Neural cell (in vitro differentiated cells): ENCODE results near the gene MSH4. TPM values are rescaled to one million over a fixed set of nuclear protein-coding genes. Genes with fewer than 3 reads are reported as not detected.
"Not testable (repeated sequence)": the region's sequence is repeated elsewhere in the genome, so short reads cannot be mapped to it uniquely, and the experiment has no call there.

ENCODE experiments used
- H2AFZ ChIP-seq: fragments of 200-600, 300-800 bp; sonication (generic), shearing (Covaris generic); 2 replicates; pipeline ENCODE4 v1.6.0; 2014; ENCODE audit warnings: low read depth, mild to moderate bottlenecking, antibody characterized with exemption, low read length, moderate library complexity
- H3F3A ChIP-seq: fragments of 200-600 bp; shearing (Covaris generic); 2 replicates; pipeline ENCODE4 v1.6.1; 2016; ENCODE audit warnings: mild to moderate bottlenecking, moderate library complexity, mixed read lengths, antibody characterized with exemption, low read length; ENCODE audit not compliant: insufficient read depth, poor library complexity, severe bottlenecking
- H3K27ac ChIP-seq: fragments of 200-600, 300-800 bp; sonication (generic), shearing (Covaris generic); 2 replicates; pipeline ENCODE4 v1.5.1; 2014; ENCODE audit warnings: mild to moderate bottlenecking, low read length, moderate library complexity
- H3K27me3 ChIP-seq: fragments of 300-800, 200-600 bp; sonication (generic), shearing (Covaris generic); 2 replicates; pipeline ENCODE4 v1.6.0; 2014; ENCODE audit warnings: mild to moderate bottlenecking, low read depth, low read length, moderate library complexity; ENCODE audit not compliant: insufficient read depth
- H3K36me3 ChIP-seq: fragments of 300-800, 200-600 bp; sonication (generic), shearing (Covaris generic); 2 replicates; pipeline ENCODE4 v1.5.1; 2014; ENCODE audit warnings: mild to moderate bottlenecking, antibody characterized with exemption, low read length, moderate library complexity; ENCODE audit not compliant: insufficient read depth
- H3K4me2 ChIP-seq: fragments of 300-800, 200-600 bp; sonication (generic), shearing (Covaris generic); 2 replicates; pipeline ENCODE4 v1.6.0; 2014; ENCODE audit warnings: mild to moderate bottlenecking, low read length
- H3K4me3 ChIP-seq: fragments of 300-800, 200-600 bp; sonication (generic), shearing (Covaris generic); 2 replicates; pipeline ENCODE4 v1.5.1; 2014; ENCODE audit warnings: mild to moderate bottlenecking, low read length, moderate library complexity
- H3K79me2 ChIP-seq: fragments of 200-600 bp; shearing (Covaris generic); replicated peaks from 2 replicates; pipeline ENCODE4 v1.6.0; 2014; ENCODE audit warnings: mild to moderate bottlenecking, low read length, moderate library complexity; ENCODE audit not compliant: insufficient read depth
- H3K9ac ChIP-seq: fragments of 300-800, 200-600 bp; sonication (generic), shearing (Covaris generic); 2 replicates; pipeline ENCODE4 v1.6.1; 2016; ENCODE audit warnings: mild to moderate bottlenecking, low read length, mixed read lengths
- H3K9me2 ChIP-seq: fragments of 200-600 bp; shearing (Covaris generic); 2 replicates; pipeline ENCODE4 v1.6.1; 2016; ENCODE audit warnings: mild to moderate bottlenecking, low read length, mixed read lengths; ENCODE audit not compliant: insufficient read depth
- H3K9me3 ChIP-seq: fragments of 200-600, 300-800 bp; sonication (generic), shearing (Covaris generic); 2 replicates; pipeline ENCODE4 v1.6.1; 2016; ENCODE audit warnings: mild to moderate bottlenecking, mixed run types, low read length, moderate library complexity, mixed read lengths
- H4K20me1 ChIP-seq: fragments of 200-600 bp; shearing (Covaris generic); 2 replicates; pipeline ENCODE4 v1.6.1; 2016; ENCODE audit warnings: mild to moderate bottlenecking, mixed run types; ENCODE audit not compliant: insufficient read depth
- EP300 ChIP-seq: fragments of 450-650 bp; conservative IDR thresholded peaks from 2 replicates; pipeline ENCODE4 v1.6.1; 2014; ENCODE audit warnings: antibody characterized with exemption, mild to moderate bottlenecking, moderate library complexity; ENCODE audit not compliant: poor library complexity, severe bottlenecking
- EZH2 ChIP-seq: fragments of 200-600, 300-800 bp; shearing (Covaris generic), sonication (generic); IDR thresholded peaks from 2 replicates; pipeline ENCODE4 v1.6.1; 2014; ENCODE audit warnings: antibody characterized with exemption, low read length, borderline replicate concordance, mild to moderate bottlenecking; ENCODE audit not compliant: insufficient read depth, poor library complexity, severe bottlenecking
- MXI1 ChIP-seq: fragments of 450-650 bp; conservative IDR thresholded peaks from 2 replicates; pipeline ENCODE4 v1.6.1; 2014; ENCODE audit warnings: antibody characterized with exemption, mild to moderate bottlenecking; ENCODE audit not compliant: poor library complexity, severe bottlenecking
- POLR2AphosphoS5 ChIP-seq: IDR thresholded peaks from 2 replicates; pipeline ENCODE4 v1.6.1; 2012
- RAD21 ChIP-seq: fragments of 450-650 bp; conservative IDR thresholded peaks from 2 replicates; pipeline ENCODE4 v1.6.1; 2014; ENCODE audit warnings: antibody characterized with exemption, mild to moderate bottlenecking, moderate library complexity
- SMC3 ChIP-seq: fragments of 450-650 bp; conservative IDR thresholded peaks from 2 replicates; pipeline ENCODE4 v1.6.1; 2014; ENCODE audit warnings: antibody characterized with exemption, mild to moderate bottlenecking, moderate library complexity; ENCODE audit not compliant: poor library complexity
- TAF1 ChIP-seq: IDR thresholded peaks from 2 replicates; pipeline ENCODE4 v1.6.1; 2012; ENCODE audit warnings: low read depth
- polyA plus RNA-seq: library from polyadenylated mRNA; depleted of rRNA; stranded (reverse); fragments of >200 nt; gene quantifications from 2 replicates; pipeline ENCODE4 v1.2.3, GENCODE V29; 2014
- TF ChIP-seq, protein P1 (sequence below): IDR thresholded peaks from 2 replicates; pipeline ENCODE4 v1.6.1; 2012; ENCODE audit warnings: borderline replicate concordance
- TF ChIP-seq, protein P2 (sequence below): fragments of 450-650 bp; IDR thresholded peaks from 2 replicates; pipeline ENCODE4 v1.5.1; 2014; ENCODE audit warnings: antibody characterized with exemption, mild to moderate bottlenecking, moderate library complexity; ENCODE audit not compliant: poor library complexity, severe bottlenecking

The MSH4 gene
- polyA plus RNA-seq, 1 donor from 2014 or later: 0.43 TPM

DNA sequence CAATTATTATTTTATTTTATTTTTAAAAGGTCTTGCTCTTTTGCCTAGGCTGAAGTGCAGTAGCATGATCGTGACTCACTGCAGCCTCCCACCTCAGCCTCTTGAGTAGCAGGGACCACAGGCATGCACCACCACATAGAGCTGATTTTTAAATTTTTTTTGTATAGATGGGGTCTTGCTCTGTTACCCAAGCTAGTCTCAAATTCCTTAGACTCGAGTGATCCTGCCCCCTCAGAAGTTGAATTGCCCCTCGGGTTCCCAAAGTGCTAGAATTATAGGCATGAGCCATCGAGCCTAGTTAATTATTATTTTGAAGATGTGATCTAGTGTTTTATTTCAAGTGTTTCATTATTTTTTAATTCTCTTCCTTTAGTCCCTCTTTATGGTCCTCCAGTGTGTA, 12.2 kb downstream of the MSH4 start:
- H4K20me1 ChIP-seq: no peaks in the 10 kb centered on the region
- no peak overlapping the region for H2AFZ ChIP-seq
- H3K9me2 ChIP-seq: no peaks in the 10 kb centered on the region
- no peaks in the 10 kb centered on the region for H3K79me2 ChIP-seq
- no peaks in the 10 kb centered on the region for H3K27me3 ChIP-seq
- no peak overlapping the region for H3K9ac ChIP-seq
- H3K4me3 ChIP-seq: no peak overlapping the region
- H3K4me2 ChIP-seq: no peak overlapping the region
- no peaks in the 10 kb centered on the region for H3F3A ChIP-seq
- no peaks in the 10 kb centered on the region for H3K9me3 ChIP-seq
- no peak overlapping the region for H3K27ac ChIP-seq
- TF ChIP-seq TAF1 (no peak), EP300 (no peak), RAD21 (no peak), POLR2AphosphoS5 (no peak), SMC3 (no peak), MXI1 (no peak), EZH2 (no peak)
- TF ChIP-seq, protein P1, sequence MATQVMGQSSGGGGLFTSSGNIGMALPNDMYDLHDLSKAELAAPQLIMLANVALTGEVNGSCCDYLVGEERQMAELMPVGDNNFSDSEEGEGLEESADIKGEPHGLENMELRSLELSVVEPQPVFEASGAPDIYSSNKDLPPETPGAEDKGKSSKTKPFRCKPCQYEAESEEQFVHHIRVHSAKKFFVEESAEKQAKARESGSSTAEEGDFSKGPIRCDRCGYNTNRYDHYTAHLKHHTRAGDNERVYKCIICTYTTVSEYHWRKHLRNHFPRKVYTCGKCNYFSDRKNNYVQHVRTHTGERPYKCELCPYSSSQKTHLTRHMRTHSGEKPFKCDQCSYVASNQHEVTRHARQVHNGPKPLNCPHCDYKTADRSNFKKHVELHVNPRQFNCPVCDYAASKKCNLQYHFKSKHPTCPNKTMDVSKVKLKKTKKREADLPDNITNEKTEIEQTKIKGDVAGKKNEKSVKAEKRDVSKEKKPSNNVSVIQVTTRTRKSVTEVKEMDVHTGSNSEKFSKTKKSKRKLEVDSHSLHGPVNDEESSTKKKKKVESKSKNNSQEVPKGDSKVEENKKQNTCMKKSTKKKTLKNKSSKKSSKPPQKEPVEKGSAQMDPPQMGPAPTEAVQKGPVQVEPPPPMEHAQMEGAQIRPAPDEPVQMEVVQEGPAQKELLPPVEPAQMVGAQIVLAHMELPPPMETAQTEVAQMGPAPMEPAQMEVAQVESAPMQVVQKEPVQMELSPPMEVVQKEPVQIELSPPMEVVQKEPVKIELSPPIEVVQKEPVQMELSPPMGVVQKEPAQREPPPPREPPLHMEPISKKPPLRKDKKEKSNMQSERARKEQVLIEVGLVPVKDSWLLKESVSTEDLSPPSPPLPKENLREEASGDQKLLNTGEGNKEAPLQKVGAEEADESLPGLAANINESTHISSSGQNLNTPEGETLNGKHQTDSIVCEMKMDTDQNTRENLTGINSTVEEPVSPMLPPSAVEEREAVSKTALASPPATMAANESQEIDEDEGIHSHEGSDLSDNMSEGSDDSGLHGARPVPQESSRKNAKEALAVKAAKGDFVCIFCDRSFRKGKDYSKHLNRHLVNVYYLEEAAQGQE: no peak
- TF ChIP-seq, protein P2, sequence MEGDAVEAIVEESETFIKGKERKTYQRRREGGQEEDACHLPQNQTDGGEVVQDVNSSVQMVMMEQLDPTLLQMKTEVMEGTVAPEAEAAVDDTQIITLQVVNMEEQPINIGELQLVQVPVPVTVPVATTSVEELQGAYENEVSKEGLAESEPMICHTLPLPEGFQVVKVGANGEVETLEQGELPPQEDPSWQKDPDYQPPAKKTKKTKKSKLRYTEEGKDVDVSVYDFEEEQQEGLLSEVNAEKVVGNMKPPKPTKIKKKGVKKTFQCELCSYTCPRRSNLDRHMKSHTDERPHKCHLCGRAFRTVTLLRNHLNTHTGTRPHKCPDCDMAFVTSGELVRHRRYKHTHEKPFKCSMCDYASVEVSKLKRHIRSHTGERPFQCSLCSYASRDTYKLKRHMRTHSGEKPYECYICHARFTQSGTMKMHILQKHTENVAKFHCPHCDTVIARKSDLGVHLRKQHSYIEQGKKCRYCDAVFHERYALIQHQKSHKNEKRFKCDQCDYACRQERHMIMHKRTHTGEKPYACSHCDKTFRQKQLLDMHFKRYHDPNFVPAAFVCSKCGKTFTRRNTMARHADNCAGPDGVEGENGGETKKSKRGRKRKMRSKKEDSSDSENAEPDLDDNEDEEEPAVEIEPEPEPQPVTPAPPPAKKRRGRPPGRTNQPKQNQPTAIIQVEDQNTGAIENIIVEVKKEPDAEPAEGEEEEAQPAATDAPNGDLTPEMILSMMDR: no peak
- no peaks in the 10 kb centered on the region for H3K36me3 ChIP-seq

DNA sequence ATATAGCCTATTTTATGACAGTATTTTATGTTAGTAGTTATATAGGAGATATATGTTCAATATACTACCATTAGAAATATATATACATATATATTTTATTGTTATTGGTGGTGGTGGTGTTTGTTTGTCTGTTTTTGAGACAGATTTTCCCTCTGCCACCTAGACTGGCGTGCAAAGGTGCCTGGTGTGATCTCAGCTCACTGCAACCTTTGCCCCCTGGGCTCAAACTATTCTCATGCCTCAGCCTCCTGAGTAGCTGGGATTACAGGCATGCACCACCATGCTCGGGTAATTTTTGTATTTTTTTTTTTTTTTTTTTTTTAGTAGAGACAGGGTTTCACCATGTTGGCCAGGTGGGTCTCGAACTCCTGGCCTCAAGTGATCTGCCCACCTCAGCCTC, 13.4 kb downstream of the MSH4 start:
- not testable (repeated sequence) for H3K9me2 ChIP-seq, H4K20me1 ChIP-seq, H3F3A ChIP-seq, H3K4me2 ChIP-seq, H3K9me3 ChIP-seq, H2AFZ ChIP-seq, H3K9ac ChIP-seq, H3K36me3 ChIP-seq, H3K79me2 ChIP-seq, H3K4me3 ChIP-seq, H3K27me3 ChIP-seq, H3K27ac ChIP-seq
